GM12801 (cell line): ENCODE results near the gene ZNF473.

ENCODE experiments used
- TF ChIP-seq, protein P1 (sequence below): IDR thresholded peaks from one replicate; pipeline ENCODE4 v1.5.1; 2011; ENCODE audit warnings: control low read depth; ENCODE audit not compliant: insufficient read length; ENCODE audit errors: extremely low read depth

ZNF473 gene

DNA sequence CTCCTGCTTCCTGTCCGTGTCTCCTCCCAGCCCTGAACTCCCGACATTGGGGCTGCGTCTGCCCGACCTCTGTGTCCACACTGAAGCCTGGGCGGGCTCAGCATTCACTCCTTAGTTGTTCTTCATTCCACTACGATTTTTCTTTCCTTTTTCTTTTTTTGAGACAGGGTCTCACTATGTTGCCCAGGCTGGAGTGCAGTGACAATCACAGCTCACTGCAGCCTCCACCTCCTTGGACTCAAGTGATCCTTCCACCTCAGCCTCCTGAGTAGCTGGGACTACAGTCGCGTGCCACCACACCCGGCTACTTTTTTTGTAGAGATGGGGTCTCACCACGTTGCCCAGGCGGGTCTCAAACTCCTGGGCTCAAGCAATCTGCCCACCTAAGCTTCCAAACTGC is 41.3 kb upstream of the ZNF473 start:
- TF ChIP-seq, protein P1, sequence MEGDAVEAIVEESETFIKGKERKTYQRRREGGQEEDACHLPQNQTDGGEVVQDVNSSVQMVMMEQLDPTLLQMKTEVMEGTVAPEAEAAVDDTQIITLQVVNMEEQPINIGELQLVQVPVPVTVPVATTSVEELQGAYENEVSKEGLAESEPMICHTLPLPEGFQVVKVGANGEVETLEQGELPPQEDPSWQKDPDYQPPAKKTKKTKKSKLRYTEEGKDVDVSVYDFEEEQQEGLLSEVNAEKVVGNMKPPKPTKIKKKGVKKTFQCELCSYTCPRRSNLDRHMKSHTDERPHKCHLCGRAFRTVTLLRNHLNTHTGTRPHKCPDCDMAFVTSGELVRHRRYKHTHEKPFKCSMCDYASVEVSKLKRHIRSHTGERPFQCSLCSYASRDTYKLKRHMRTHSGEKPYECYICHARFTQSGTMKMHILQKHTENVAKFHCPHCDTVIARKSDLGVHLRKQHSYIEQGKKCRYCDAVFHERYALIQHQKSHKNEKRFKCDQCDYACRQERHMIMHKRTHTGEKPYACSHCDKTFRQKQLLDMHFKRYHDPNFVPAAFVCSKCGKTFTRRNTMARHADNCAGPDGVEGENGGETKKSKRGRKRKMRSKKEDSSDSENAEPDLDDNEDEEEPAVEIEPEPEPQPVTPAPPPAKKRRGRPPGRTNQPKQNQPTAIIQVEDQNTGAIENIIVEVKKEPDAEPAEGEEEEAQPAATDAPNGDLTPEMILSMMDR: no peak

DNA sequence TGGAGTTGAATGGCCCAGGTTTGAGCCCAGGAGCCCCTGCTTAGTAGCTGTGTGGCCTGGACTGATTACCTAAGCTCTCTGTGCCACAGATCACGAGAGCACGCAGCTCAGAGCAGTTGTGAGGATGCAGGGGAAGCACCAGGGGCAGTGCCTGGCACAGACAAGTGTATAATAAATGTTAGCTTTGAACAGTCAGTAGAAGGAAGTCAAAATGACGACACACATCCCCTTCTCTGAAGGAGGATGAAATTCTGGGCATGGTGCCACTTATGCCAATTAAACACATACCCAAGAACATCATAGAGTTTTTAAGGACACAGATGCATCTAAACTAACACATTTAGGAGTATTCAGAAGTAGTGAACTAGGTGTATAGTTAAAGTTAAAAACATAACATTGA is 39.9 kb upstream of the ZNF473 start:
- TF ChIP-seq, protein P1: no peak

GRCh38 chr19:49986354-49986753 is 39.5 kb upstream of the ZNF473 start:
- TF ChIP-seq, protein P1: no peak

DNA sequence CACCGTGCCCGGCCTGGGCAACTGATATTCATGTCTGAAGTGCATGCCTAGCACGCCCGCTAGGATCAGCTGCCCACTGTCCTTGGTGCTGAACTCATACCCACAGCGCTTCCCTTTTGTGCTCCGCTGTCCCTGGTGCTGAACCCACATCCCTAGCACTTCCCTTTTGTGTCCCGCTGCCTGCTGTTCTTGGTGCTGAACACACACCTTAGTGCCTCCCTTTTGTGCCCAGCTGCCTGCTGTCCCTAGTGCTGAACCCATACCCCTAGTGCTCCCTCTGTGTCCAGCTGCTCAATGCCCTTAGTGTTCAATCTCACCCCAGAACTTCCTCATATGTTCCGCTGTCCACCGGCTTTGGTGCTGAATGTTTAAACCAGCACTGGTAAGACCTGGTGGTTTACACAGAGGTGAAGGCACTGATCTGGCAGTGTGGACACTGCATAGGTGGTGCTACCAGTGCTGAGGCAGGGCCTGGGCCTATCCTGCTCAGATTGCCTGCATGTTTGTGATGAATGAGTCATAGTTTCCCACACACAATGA is 38.6 kb upstream of the ZNF473 start:
- TF ChIP-seq, protein P1: no peak

- TF ChIP-seq, protein P1: no peak
Observed at GRCh38 chr19:49988007-49988406, 37.8 kb upstream of the ZNF473 start.

- TF ChIP-seq, protein P1: no peak
Observed at GRCh38 chr19:49988433-49988832, 37.4 kb upstream of the ZNF473 start.

DNA sequence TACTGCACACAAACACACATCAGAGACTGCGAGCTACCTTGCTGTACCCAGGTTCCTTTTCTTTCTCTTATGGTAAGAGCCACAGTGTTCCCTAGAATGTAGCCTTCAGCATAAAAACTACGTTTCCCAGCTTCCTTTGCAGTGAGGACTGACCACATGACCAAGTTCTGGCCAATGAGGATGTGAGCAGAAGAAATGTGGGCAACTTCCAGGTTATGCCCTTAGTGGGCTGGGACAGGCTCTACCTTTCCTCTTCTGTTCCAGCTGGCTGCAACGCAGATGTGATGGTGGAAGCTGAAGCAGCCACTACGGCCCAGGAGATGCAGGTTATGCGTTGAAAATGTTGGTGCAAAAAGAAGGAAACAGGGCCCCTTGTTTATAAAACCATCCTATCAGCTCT is 28.1 kb upstream of the ZNF473 start:
- TF ChIP-seq, protein P1: no peak
